GM23248 (cell line): ENCODE results near the gene ZFAND3. TPM values are rescaled to one million over a fixed set of nuclear protein-coding genes. Genes with fewer than 3 reads are reported as not detected.

Experiments
- DNase-seq: peaks from one replicate; pipeline ENCODE4 v3.0.0-alpha.2; 2015
- H2AFZ ChIP-seq: fragments of 200-600 bp; sonication (generic); 2 replicates; pipeline ENCODE4 v1.6.1; 2016; ENCODE audit warnings: antibody characterized with exemption
- H3F3A ChIP-seq: fragments of 200-600 bp; sonication (generic); 2 replicates; pipeline ENCODE4 v1.6.1; 2016; ENCODE audit warnings: mild to moderate bottlenecking, antibody characterized with exemption, mixed run types; ENCODE audit not compliant: insufficient read depth
- H3K27ac ChIP-seq: fragments of 200-600 bp; sonication (generic); 2 replicates; pipeline ENCODE4 v1.5.1; 2016; ENCODE audit warnings: mild to moderate bottlenecking
- H3K27me3 ChIP-seq: fragments of 200-600 bp; sonication (generic); replicated peaks from 2 replicates; pipeline ENCODE4 v1.6.1; 2016; ENCODE audit warnings: mild to moderate bottlenecking; ENCODE audit not compliant: insufficient read depth
- H3K36me3 ChIP-seq: fragments of 200-600 bp; sonication (generic); 2 replicates; pipeline ENCODE4 v1.6.1; 2016; ENCODE audit warnings: low read depth, mild to moderate bottlenecking
- H3K4me1 ChIP-seq: fragments of 200-600 bp; sonication (generic); 2 replicates; pipeline ENCODE4 v1.6.1; 2016; ENCODE audit warnings: mild to moderate bottlenecking; ENCODE audit not compliant: insufficient read depth
- H3K4me2 ChIP-seq: fragments of 200-600 bp; sonication (generic); one replicate; pipeline ENCODE4 v1.6.1; 2016; ENCODE audit warnings: mild to moderate bottlenecking; ENCODE audit not compliant: unreplicated experiment
- H3K4me3 ChIP-seq: fragments of 200-600 bp; sonication (generic); 2 replicates; pipeline ENCODE4 v1.5.1; 2016; ENCODE audit warnings: mild to moderate bottlenecking
- H3K79me2 ChIP-seq: fragments of 200-600 bp; sonication (generic); 2 replicates; pipeline ENCODE4 v1.6.1; 2016; ENCODE audit warnings: mild to moderate bottlenecking; ENCODE audit not compliant: insufficient read depth
- H3K9ac ChIP-seq: fragments of 200-600 bp; sonication (generic); 2 replicates; pipeline ENCODE4 v1.6.1; 2016; ENCODE audit warnings: mild to moderate bottlenecking
- H3K9me2 ChIP-seq: fragments of 200-600 bp; sonication (generic); 2 replicates; pipeline ENCODE4 v1.6.1; 2016; ENCODE audit warnings: mixed run types, mild to moderate bottlenecking, moderate library complexity; ENCODE audit not compliant: insufficient read depth
- H3K9me3 ChIP-seq: fragments of 200-600 bp; sonication (generic); one replicate; pipeline ENCODE4 v1.6.1; 2017; ENCODE audit warnings: low read depth
- H4K20me1 ChIP-seq: fragments of 200-600 bp; sonication (generic); 2 replicates; pipeline ENCODE4 v1.6.0; 2016; ENCODE audit not compliant: insufficient read depth
- EZH2 ChIP-seq: fragments of 200-600 bp; sonication (generic); IDR thresholded peaks from 2 replicates; pipeline ENCODE4 v1.6.1; 2018; ENCODE audit warnings: antibody characterized with exemption, mild to moderate bottlenecking; ENCODE audit not compliant: insufficient read depth, poor library complexity, severe bottlenecking
- EZH2phosphoT487 ChIP-seq: fragments of 200-600 bp; sonication (generic); IDR thresholded peaks from 2 replicates; pipeline ENCODE4 v1.6.1; 2018; ENCODE audit warnings: antibody characterized with exemption, moderate library complexity, mild to moderate bottlenecking, low read depth; ENCODE audit not compliant: insufficient read depth
- WGBS, 2 experiments: methylation state at CpG; one replicate each; pipeline ENCODE4 v1.1.6; 2015 to 2017; ENCODE audit warnings: low lambda C conversion rate in 2 of 2, low coverage in 1 of 2; ENCODE audit errors: missing lambda C conversion rate in 2 of 2; 5-methylcytosine and 5-hydroxymethylcytosine counted together
- in situ Hi-C: fragments of 300-500 bp; cut with MboI; formaldehyde crosslinking; loops from 2 replicates; pipeline ENCODE4 v1.15.0; 2020
- polyA plus RNA-seq: library from polyadenylated mRNA; unstranded; fragments of >200 nt; fragmentation: Nextera tagmentation; extraction: Ambion mirVana; gene quantifications from 2 replicates; pipeline ENCODE4 v1.2.1, GENCODE V29; 2016
- total RNA-seq: library from RNA; depleted of rRNA; stranded (reverse); fragments of >200 nt; shearing (Covaris generic); gene quantifications from 2 replicates; pipeline ENCODE4 v1.2.3, GENCODE V29; 2014

ZFAND3 gene
- total and polyA plus RNA-seq, 2 experiments from 2014 or later: 27.5 to 40.0 TPM

DNA sequence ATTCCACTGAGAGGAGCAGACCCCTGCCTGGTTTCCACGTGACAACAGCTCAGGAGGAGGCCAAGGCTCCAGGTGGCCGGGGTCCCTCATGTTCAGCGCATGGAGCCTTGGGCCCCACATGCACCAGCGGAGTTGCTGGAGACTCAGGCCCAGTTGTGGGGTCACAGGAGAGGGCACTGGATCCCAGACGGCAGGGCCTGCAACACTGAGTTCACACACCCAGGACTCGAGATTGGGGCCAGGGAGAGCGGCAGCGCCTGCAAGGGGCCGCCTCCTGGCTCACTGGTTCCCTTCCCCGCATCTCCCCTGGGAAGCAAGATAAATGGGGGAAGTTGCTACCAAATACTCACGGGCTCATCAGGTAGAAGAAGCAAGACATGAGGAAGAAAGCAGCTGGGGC is 348.1 kb downstream of the ZFAND3 start:
- H3K4me1 ChIP-seq: no peaks in the 10 kb centered on the region
- no peak overlapping the region for H3K9ac ChIP-seq
- in situ Hi-C loops: no loop called here
- 96 to 98% methylated on average over 11 of the region's 11 CpGs for WGBS, 2 experiments
- TF ChIP-seq EZH2: no peak
- no peak for TF ChIP-seq EZH2phosphoT487
- H4K20me1 ChIP-seq: no peaks in the 10 kb centered on the region
- DNase-seq: no peak
- no peaks in the 10 kb centered on the region for H3K9me2 ChIP-seq
- H3K9me3 ChIP-seq: no peaks in the 10 kb centered on the region
- no peaks in the 10 kb centered on the region for H3F3A ChIP-seq
- no peak overlapping the region for H3K27ac ChIP-seq
- no peak overlapping the region for H3K4me2 ChIP-seq
- H3K36me3 ChIP-seq: no peaks in the 10 kb centered on the region
- H2AFZ ChIP-seq: no peak overlapping the region
- no peaks in the 10 kb centered on the region for H3K27me3 ChIP-seq
- H3K4me3 ChIP-seq: no peak overlapping the region
- no peaks in the 10 kb centered on the region for H3K79me2 ChIP-seq

DNA sequence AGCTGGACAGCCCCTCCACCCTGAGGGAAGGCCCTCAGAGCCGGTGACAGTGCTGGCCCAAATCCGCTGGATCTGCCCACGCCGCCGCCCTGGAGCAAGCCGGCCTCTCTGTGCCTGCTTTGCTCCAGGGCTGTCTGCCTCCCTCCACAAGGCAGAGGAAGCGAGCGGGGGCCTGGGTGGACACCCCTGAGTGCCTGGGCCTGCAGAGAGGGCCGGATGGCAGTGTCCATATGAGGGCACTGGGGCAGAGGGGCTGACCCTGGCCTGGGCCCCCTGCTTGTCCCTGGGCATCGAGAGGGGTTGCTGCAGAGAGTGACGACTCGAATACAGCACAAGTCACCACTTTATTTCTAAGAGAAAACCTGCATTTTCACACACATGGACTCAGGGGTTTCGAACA is 348.6 kb downstream of the ZFAND3 start:
- DNase-seq: no peak
- Histone ChIP-seq H3K79me2 (no peaks in the 10 kb centered on the region), H3K4me1 (no peaks in the 10 kb centered on the region), H3K9ac (no peak overlapping the region), H3K27me3 (no peaks in the 10 kb centered on the region), H4K20me1 (no peaks in the 10 kb centered on the region), H3K4me2 (no peak overlapping the region), H3K27ac (no peak overlapping the region), H3K9me3 (no peaks in the 10 kb centered on the region), H3K9me2 (no peaks in the 10 kb centered on the region), H3F3A (no peaks in the 10 kb centered on the region), H3K36me3 (no peaks in the 10 kb centered on the region), H2AFZ (no peak overlapping the region), H3K4me3 (no peak overlapping the region)
- in situ Hi-C loops: no loop called here
- TF ChIP-seq EZH2 (no peak), EZH2phosphoT487 (no peak)
- 89 to 94% methylated on average over 8 to 13 of the region's 13 CpGs for WGBS, 2 experiments

DNA sequence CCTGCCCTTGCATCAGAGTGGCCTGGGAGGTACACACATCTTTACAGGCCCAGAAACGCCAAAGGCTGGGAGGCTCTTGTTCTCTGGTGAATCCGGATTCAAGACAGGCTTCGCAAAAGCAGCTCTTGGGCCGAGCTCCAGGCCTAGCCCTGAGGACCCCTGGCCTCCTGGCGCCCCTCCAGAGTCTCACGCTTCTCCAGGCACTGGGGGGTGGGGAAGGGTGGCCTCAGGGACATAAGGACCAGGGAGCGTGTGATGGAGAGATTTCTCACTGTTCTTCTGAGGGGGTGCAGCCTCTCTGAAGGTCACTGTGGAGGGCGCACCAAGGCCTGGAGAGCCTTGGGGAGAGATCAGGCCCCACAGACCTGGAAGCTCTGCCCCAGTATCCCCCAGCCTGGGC is 349.2 kb downstream of the ZFAND3 start:
- 71 to 72% methylated on average over 8 of the region's 8 CpGs for WGBS, 2 experiments
- Histone ChIP-seq H3K9me3 (no peaks in the 10 kb centered on the region), H3K27ac (no peak overlapping the region), H3K79me2 (no peaks in the 10 kb centered on the region), H3K9me2 (no peaks in the 10 kb centered on the region), H3K27me3 (no peaks in the 10 kb centered on the region), H3K4me3 (no peak overlapping the region), H3F3A (no peaks in the 10 kb centered on the region), H3K4me2 (no peak overlapping the region), H3K9ac (no peak overlapping the region), H3K36me3 (no peaks in the 10 kb centered on the region), H2AFZ (no peak overlapping the region), H4K20me1 (no peaks in the 10 kb centered on the region), H3K4me1 (no peaks in the 10 kb centered on the region)
- DNase-seq: no peak
- in situ Hi-C loops: no loop called here
- TF ChIP-seq EZH2phosphoT487 (no peak), EZH2 (no peak)

DNA sequence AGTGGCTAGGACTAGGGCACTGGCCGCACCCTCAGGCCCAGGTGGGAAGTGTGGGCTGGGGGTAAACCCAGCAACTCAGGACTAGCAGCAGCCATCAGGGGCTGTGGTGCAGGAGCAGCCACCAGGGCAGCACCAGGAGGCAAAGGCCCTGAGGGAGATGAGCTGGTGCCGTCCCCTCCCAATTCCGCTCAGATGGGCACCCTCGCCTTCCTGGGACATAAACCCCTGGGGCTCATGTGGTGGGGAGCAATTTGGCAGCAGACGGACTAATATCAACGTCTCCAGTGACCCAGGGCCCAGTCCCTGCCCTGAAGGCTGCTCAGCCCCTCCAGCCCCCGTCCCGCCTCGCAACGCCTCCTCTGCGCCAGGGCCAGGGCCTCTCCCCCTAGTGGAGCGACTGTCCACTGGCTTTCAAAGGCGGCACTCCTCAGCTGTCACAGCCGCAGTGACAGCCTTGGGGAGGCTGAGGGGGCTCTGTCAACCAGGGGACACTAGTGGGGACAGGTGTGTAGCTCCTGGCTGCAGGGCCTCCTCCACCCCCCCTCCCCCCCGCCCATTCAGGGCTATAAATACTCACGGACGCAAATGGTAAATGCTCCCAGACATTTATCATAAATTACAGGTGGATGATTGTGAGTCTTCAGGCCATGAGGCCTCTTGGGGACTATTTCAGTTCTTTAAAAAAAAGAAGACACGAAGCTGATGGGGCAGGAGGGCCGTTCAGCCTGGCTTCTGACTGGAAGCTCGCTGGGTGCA is 349.9 kb downstream of the ZFAND3 start:
- Histone ChIP-seq H2AFZ (no peak overlapping the region), H3K36me3 (no peaks in the 10 kb centered on the region)

DNA sequence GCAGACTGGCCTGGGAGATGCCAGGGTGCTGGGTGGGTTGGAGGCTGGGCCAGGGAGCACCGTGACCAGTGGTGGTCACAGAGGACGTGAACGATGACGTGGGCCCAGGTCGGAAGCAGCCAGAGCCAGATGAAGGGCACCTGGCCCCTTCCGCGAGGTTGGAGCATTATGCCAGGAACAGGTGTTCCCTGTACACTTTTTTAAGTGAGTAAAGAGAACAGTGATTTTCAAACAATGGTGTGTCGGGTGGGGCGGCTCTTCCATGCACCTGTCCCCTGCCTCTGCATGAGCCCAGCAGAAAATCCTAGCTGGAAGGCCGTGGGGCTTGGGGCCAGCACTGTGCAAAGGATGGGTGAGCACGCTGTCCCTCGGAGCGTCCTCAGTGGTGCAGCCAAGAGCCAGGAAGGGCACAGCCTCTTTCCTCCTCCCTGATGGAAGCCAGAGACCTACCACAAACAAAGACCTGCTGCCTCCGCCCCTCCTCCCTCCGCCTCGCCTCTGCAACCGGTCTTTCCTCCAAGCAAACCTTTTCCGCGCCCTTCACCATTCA is 350.5 kb downstream of the ZFAND3 start:
- no peak for DNase-seq
- in situ Hi-C loops: no loop called here
- Histone ChIP-seq H3K9ac (no peak overlapping the region), H3K36me3 (no peaks in the 10 kb centered on the region), H3F3A (no peaks in the 10 kb centered on the region), H3K4me1 (no peaks in the 10 kb centered on the region), H3K9me3 (no peaks in the 10 kb centered on the region), H3K4me2 (no peak overlapping the region), H3K79me2 (no peaks in the 10 kb centered on the region), H4K20me1 (no peaks in the 10 kb centered on the region), H3K27me3 (no peaks in the 10 kb centered on the region), H3K9me2 (no peaks in the 10 kb centered on the region), H2AFZ (no peak overlapping the region), H3K27ac (no peak overlapping the region), H3K4me3 (no peak overlapping the region)
- 76 to 87% methylated on average over 18 to 19 of the region's 19 CpGs for WGBS, 2 experiments
- TF ChIP-seq EZH2phosphoT487 (no peak), EZH2 (no peak)

More for the DNA sequence above, 349.9 kb downstream of the ZFAND3 start:
- Histone ChIP-seq H3K27me3 (no peaks in the 10 kb centered on the region), H3K4me1 (no peaks in the 10 kb centered on the region), H3K79me2 (no peaks in the 10 kb centered on the region), H3F3A (no peaks in the 10 kb centered on the region), H4K20me1 (no peaks in the 10 kb centered on the region), H3K27ac (no peak overlapping the region), H3K9me2 (no peaks in the 10 kb centered on the region), H3K9me3 (no peaks in the 10 kb centered on the region), H3K4me3 (no peak overlapping the region), H3K9ac (no peak overlapping the region), H3K4me2 (no peak overlapping the region)
- TF ChIP-seq EZH2 (no peak), EZH2phosphoT487 (no peak)
- no peak for DNase-seq
- in situ Hi-C loops: no loop called here
- WGBS, 2 experiments: 86 to 89% methylated on average over 13 to 20 of the region's 20 CpGs
